Caco-2 (cell line): ENCODE data around the gene MRTO4. TPM values are rescaled to one million over a fixed set of nuclear protein-coding genes. Genes with fewer than 3 reads are reported as not detected.
A peak's percentile ranks its signal among the peaks of the same experiment; 100 is the strongest.
"Not testable (repeated sequence)": the region's sequence is repeated elsewhere in the genome, so short reads cannot be mapped to it uniquely, and the experiment has no call there.

Source experiments
- BruUV-seq: library from RNA; stranded (reverse); fragments of 400-500 nt; replicated peaks from 2 replicates; lab custom pipeline; 2021; lab: Mats Ljungman, UMichigan
- CTCF ChIA-PET: fragments of 300-600 bp; sonication (Branson Sonifier 250); formaldehyde crosslinking; loops from one replicate; lab custom pipeline; 2022; ENCODE audit warnings: antibody characterized with exemption; lab: Charles Lee
- POLR2A ChIA-PET: fragments of 300-600 bp; sonication (Branson Sonifier 250); formaldehyde crosslinking; loops from one replicate; lab custom pipeline; 2022; ENCODE audit warnings: antibody characterized with exemption; lab: Charles Lee
- DNase-seq, 2 experiments: peaks; one replicate each; pipeline versions ENCODE4 v3.0.0 to v3.0.0-alpha.2; 2020 to 2022
- H3K27me3 ChIP-seq: replicated peaks from 2 replicates; pipeline ENCODE4 v1.6.0; 2011; ENCODE audit warnings: low read length; ENCODE audit not compliant: control insufficient read depth, insufficient read depth
- H3K36me3 ChIP-seq: 2 replicates; pipeline ENCODE4 v1.5.1; 2011; ENCODE audit warnings: low read length; ENCODE audit not compliant: control insufficient read depth, insufficient read depth
- H3K4me1 ChIP-seq: fragments of 250-450 bp; sonication (Bioruptor Pico); 2 replicates; pipeline ENCODE4 v1.5.1; 2020; ENCODE audit warnings: mild to moderate bottlenecking
- H3K4me3 ChIP-seq: 2 replicates; pipeline ENCODE4 v1.5.1; 2011; ENCODE audit warnings: low read depth, mild to moderate bottlenecking, control low read depth, low read length
- H3K9me3 ChIP-seq: fragments of 250-450 bp; sonication (Bioruptor Pico); 2 replicates; pipeline ENCODE4 v1.5.1; 2020; ENCODE audit warnings: mild to moderate bottlenecking, moderate library complexity
- H3K27ac Mint-ChIP-seq: one replicate; pipeline ENCODE4 v1.8.0; 2022; ENCODE audit warnings: mixed read lengths; ENCODE audit not compliant: unreplicated experiment
- H3K27me3 Mint-ChIP-seq: one replicate; pipeline ENCODE4 v1.8.0; 2022; ENCODE audit warnings: mixed read lengths; ENCODE audit not compliant: insufficient read depth, unreplicated experiment
- H3K36me3 Mint-ChIP-seq: one replicate; pipeline ENCODE4 v1.8.0; 2022; ENCODE audit warnings: mild to moderate bottlenecking, mixed read lengths; ENCODE audit not compliant: insufficient read depth, unreplicated experiment
- H3K4me1 Mint-ChIP-seq: one replicate; pipeline ENCODE4 v1.8.0; 2022; ENCODE audit warnings: low read depth, mixed read lengths; ENCODE audit not compliant: unreplicated experiment
- H3K4me3 Mint-ChIP-seq: one replicate; pipeline ENCODE4 v1.8.0; 2022; ENCODE audit warnings: mild to moderate bottlenecking, moderate library complexity, mixed read lengths; ENCODE audit not compliant: unreplicated experiment
- H3K9me3 Mint-ChIP-seq: one replicate; pipeline ENCODE4 v1.8.0; 2022; ENCODE audit warnings: mixed read lengths; ENCODE audit not compliant: unreplicated experiment
- intact Hi-C: fragments of 100-400 bp; cut with micrococcal nuclease; formaldehyde crosslinking; loops from one replicate; pipeline ENCODE4 v1.10.0; 2022; ENCODE audit not compliant: unreplicated experiment
- total RNA-seq: library from RNA; stranded (reverse); gene quantifications from 2 replicates; pipeline ENCODE4 v1.2.3, GENCODE V29; 2022
- TF ChIP-seq, protein P1 (sequence below), 2 experiments: fragments of 200-600 bp in 1 of 2; IDR thresholded peaks; 1 replicate in 1 of 2; 2 replicates in 1 of 2; pipeline versions ENCODE4 v1.5.1 to v1.8.0; 2011 to 2022; ENCODE audit warnings: antibody characterized with exemption in 1 of 2, control low read depth in 1 of 2, inconsistent platforms in 1 of 2, low read depth in 1 of 2, low read length in 1 of 2, mild to moderate bottlenecking in 1 of 2, moderate library complexity in 1 of 2; ENCODE audit not compliant: insufficient read depth in 1 of 2, severe bottlenecking in 1 of 2, unreplicated experiment in 1 of 2

Gene MRTO4
- total RNA-seq, 1 experiment from 2014 or later, result 52.6 TPM

DNA sequence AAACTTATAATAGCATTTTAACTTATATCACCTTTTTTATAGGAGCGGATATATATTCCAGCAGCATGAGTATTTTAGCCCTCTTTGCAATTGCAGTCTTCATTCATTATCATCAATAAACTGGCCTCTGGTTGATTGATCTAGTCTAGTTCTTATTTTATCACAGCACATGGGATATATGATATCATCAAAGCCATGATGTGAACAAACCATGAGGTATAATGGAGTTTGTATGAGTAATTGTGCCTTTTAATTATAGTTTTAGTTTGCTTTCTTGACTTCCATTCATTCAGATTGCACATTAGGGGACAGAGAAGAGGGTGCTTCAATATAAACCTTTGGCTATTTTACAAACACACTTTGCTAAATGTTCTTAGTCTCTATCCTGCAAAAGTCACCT, 38.0 kb upstream of the MRTO4 start:
- H3K4me1 ChIP-seq, result no peaks in the 10 kb centered on the region
- Mint-ChIP-seq H3K27me3 (no peaks in the 10 kb centered on the region), H3K9me3 (no peaks in the 10 kb centered on the region), H3K36me3 (peaks cover 79% of the 10 kb centered on the region), H3K4me3 (no peak overlapping the region), H3K4me1 (peaks cover 15% of the 10 kb centered on the region), H3K27ac (no peak overlapping the region)
- TF ChIP-seq, protein P1, sequence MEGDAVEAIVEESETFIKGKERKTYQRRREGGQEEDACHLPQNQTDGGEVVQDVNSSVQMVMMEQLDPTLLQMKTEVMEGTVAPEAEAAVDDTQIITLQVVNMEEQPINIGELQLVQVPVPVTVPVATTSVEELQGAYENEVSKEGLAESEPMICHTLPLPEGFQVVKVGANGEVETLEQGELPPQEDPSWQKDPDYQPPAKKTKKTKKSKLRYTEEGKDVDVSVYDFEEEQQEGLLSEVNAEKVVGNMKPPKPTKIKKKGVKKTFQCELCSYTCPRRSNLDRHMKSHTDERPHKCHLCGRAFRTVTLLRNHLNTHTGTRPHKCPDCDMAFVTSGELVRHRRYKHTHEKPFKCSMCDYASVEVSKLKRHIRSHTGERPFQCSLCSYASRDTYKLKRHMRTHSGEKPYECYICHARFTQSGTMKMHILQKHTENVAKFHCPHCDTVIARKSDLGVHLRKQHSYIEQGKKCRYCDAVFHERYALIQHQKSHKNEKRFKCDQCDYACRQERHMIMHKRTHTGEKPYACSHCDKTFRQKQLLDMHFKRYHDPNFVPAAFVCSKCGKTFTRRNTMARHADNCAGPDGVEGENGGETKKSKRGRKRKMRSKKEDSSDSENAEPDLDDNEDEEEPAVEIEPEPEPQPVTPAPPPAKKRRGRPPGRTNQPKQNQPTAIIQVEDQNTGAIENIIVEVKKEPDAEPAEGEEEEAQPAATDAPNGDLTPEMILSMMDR (IDR thresholded peaks at IDR 0.05; ENCODE audit: insufficient read depth in 1 of 2, low read depth in 1 of 2, low read length in 1 of 2, severe bottlenecking in 1 of 2, unreplicated experiment in 1 of 2), result no peak
- no TSS peak for BruUV-seq
- no peaks in the 10 kb centered on the region for H3K27me3 ChIP-seq
- no peak overlapping the region for H3K4me3 ChIP-seq
- CTCF ChIA-PET, result no interaction called here
- intact Hi-C loops, result loop anchor here (5.0 kb wide), 1 partner anchor 36 kb away; no protein-coding TSS in a partner anchor
- no peak for DNase-seq
- no peaks in the 10 kb centered on the region for H3K9me3 ChIP-seq
- POLR2A ChIA-PET, result no interaction called here
- no peaks in the 10 kb centered on the region for H3K36me3 ChIP-seq

DNA sequence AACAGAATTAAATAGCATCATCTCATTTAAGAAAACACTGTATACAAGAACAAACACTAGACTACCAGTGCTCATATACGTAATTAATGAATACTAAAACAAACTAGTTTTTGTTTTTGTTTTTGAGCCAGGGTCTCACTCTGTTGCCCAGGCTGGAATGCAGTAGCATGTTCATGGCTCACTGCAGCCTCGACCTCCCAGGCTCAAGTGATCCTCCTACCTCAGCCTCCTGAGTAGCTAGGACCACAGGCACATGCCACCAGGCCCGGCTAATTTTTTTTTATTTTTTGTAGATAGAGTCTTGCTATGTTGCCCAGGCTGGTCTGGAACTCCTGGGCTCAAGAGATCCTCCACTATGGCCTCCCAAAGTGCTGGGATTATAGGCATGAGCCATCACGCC, 35.0 kb upstream of the MRTO4 start:
- H3K9me3 Mint-ChIP-seq, BruUV-seq, POLR2A ChIA-PET, H3K27me3 Mint-ChIP-seq, H3K27me3 ChIP-seq, H3K9me3 ChIP-seq, H3K4me1 ChIP-seq, H3K27ac Mint-ChIP-seq, H3K36me3 ChIP-seq, H3K4me3 Mint-ChIP-seq, intact Hi-C loops, CTCF ChIA-PET, H3K4me3 ChIP-seq, DNase-seq: not testable (repeated sequence)
- Mint-ChIP-seq H3K4me1 (peaks cover 15% of the 10 kb centered on the region), H3K36me3 (peaks cover 85% of the 10 kb centered on the region)

DNA sequence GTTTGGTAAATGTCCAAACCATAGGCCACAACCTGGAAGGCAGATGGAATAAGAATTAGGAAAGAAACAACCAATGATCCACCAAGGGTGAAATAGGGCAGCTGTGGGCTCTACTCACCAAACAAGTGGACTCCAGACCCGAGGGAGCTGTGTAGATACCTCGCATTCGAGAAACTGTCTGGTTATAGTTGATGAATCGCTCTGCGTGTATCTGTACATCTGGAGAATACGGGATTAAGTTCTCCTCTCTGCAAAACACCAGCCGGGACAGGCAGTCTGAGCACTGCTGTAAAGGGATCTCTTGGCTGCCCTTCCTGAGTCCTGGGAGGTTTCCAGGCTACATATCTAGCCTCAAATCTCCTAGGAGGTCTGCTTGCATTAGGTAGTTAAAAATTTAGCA, 32.2 kb upstream of the MRTO4 start:
- CTCF ChIA-PET, result no interaction called here
- POLR2A ChIA-PET, result no interaction called here
- H3K27me3 Mint-ChIP-seq, result no peaks in the 10 kb centered on the region

More for the DNA sequence above, 32.2 kb upstream of the MRTO4 start:
- Mint-ChIP-seq H3K36me3 (peaks cover 88% of the 10 kb centered on the region), H3K27ac (peak overlapping the region; percentile 28), H3K9me3 (no peaks in the 10 kb centered on the region), H3K4me1 (peaks cover 2% of the 10 kb centered on the region), H3K4me3 (no peak overlapping the region)
- intact Hi-C loops, result no loop called here
- TF ChIP-seq, protein P1 (IDR thresholded peaks at IDR 0.05; ENCODE audit: insufficient read depth in 1 of 2, low read depth in 1 of 2, low read length in 1 of 2, severe bottlenecking in 1 of 2, unreplicated experiment in 1 of 2), result no peak
- Histone ChIP-seq H3K4me3 (no peak overlapping the region), H3K36me3 (no peaks in the 10 kb centered on the region), H3K4me1 (no peaks in the 10 kb centered on the region), H3K27me3 (no peaks in the 10 kb centered on the region), H3K9me3 (no peaks in the 10 kb centered on the region)
- DNase-seq, result no peak
- no TSS peak for BruUV-seq
